HG03135 (cell line): ENCODE measurements around the gene ATXN10.
"Not testable (repeated sequence)": the region's sequence is repeated elsewhere in the genome, so short reads cannot be mapped to it uniquely, and the experiment has no call there.

Source experiments
- ATAC-seq: cut with Tn5 transposase; IDR thresholded peaks from one replicate; pipeline ENCODE4 v1.9.1; 2021; ENCODE audit warnings: mild to moderate bottlenecking, moderate library complexity; ENCODE audit not compliant: unreplicated experiment

Gene ATXN10

GRCh38 chr22:45677063-45677462 is 5.4 kb downstream of the ATXN10 start:
- ATAC-seq: no peak

GRCh38 chr22:45678961-45679912 is 7.6 kb downstream of the ATXN10 start:
- no peak for ATAC-seq

GRCh38 chr22:45680932-45681700 is 9.5 kb downstream of the ATXN10 start:
- no peak for ATAC-seq

GRCh38 chr22:45682064-45682463 is 10.4 kb downstream of the ATXN10 start:
- ATAC-seq: no peak

- not testable (repeated sequence) for ATAC-seq
Measured at GRCh38 chr22:45682773-45683172, 11.1 kb downstream of the ATXN10 start.

GRCh38 chr22:45683248-45683647 is 11.6 kb downstream of the ATXN10 start:
- no peak for ATAC-seq

- no peak for ATAC-seq
Measured at GRCh38 chr22:45683680-45684079, 12.0 kb downstream of the ATXN10 start.

GRCh38 chr22:45684169-45684568 is 12.5 kb downstream of the ATXN10 start:
- no peak for ATAC-seq

- ATAC-seq: no peak
Measured at GRCh38 chr22:45684752-45685574, 13.3 kb downstream of the ATXN10 start.

- ATAC-seq: no peak
Measured at GRCh38 chr22:45686004-45686403, 14.4 kb downstream of the ATXN10 start.

GRCh38 chr22:45686836-45687235 is 15.2 kb downstream of the ATXN10 start:
- ATAC-seq: no peak

- no peak for ATAC-seq
Measured at GRCh38 chr22:45688600-45689080, 17.0 kb downstream of the ATXN10 start.

- ATAC-seq: no peak
Measured at GRCh38 chr22:45689211-45689610, 17.6 kb downstream of the ATXN10 start.

GRCh38 chr22:45690008-45690407 is 18.4 kb downstream of the ATXN10 start:
- ATAC-seq: no peak

- no peak for ATAC-seq
Measured at GRCh38 chr22:45692549-45692948, 20.9 kb downstream of the ATXN10 start.

- ATAC-seq: no peak
Measured at GRCh38 chr22:45693835-45694234, 22.2 kb downstream of the ATXN10 start.

GRCh38 chr22:45696227-45696626 is 24.6 kb downstream of the ATXN10 start:
- no peak for ATAC-seq

GRCh38 chr22:45698094-45698493 is 26.5 kb downstream of the ATXN10 start:
- ATAC-seq: no peak

GRCh38 chr22:45702981-45703380 is 31.3 kb downstream of the ATXN10 start:
- no peak for ATAC-seq

GRCh38 chr22:45703758-45704157 is 32.1 kb downstream of the ATXN10 start:
- no peak for ATAC-seq

GRCh38 chr22:45704648-45705047 is 33.0 kb downstream of the ATXN10 start:
- no peak for ATAC-seq
